ENCODE data around the gene TLK2. TPM values are rescaled to one million over a fixed set of nuclear protein-coding genes. Genes with fewer than 3 reads are reported as not detected.
A peak's percentile ranks its signal among the peaks of the same experiment; 100 is the strongest.

TLK2 gene
- total and polyA plus RNA-seq, 2 experiments from 2014 or later: 19.6 to 56.1 TPM

- H4K20me1 ChIP-seq (replicated peaks; ENCODE audit: insufficient read depth): no peaks in the 10 kb centered on the region
- no peaks in the 10 kb centered on the region for H3F3A ChIP-seq (replicated peaks; ENCODE audit: low read depth)
- H3K4me1 ChIP-seq (ENCODE audit: insufficient read depth): peaks cover 28% of the 10 kb centered on the region; the same call in 1 of the 2 replicates
- TF ChIP-seq JUNB (IDR thresholded peaks at IDR 0.05; ENCODE audit: unreplicated experiment) (no peak), ZNF331 (CRISPR knock-in tag; IDR thresholded peaks at IDR 0.05; ENCODE audit: low read depth) (no peak), NANOG (IDR thresholded peaks at IDR 0.05; ENCODE audit: borderline replicate concordance) (no peak)
- TF ChIP-seq, protein P1, sequence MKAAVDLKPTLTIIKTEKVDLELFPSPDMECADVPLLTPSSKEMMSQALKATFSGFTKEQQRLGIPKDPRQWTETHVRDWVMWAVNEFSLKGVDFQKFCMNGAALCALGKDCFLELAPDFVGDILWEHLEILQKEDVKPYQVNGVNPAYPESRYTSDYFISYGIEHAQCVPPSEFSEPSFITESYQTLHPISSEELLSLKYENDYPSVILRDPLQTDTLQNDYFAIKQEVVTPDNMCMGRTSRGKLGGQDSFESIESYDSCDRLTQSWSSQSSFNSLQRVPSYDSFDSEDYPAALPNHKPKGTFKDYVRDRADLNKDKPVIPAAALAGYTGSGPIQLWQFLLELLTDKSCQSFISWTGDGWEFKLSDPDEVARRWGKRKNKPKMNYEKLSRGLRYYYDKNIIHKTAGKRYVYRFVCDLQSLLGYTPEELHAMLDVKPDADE (IDR thresholded peaks at IDR 0.05): no peak
- ATAC-seq (no peak), DNase-seq (ENCODE audit: low spot score) (no peak)
- Mint-ChIP-seq H3K4me3 (peak overlapping the region; percentile 17; the same call in 1 of the 3 replicates), H3K4me1 (peaks cover 29% of the 10 kb centered on the region), H3K36me3 (ENCODE audit: low read depth) (no peaks in the 10 kb centered on the region), H3K27me3 (ENCODE audit: insufficient read depth, low read depth, poor library complexity) (peaks cover 31% of the 10 kb centered on the region), H3K9me3 (no peaks in the 10 kb centered on the region; the same call in 2 of the 3 replicates), H3K27ac (no peak overlapping the region)
- H3K27ac ChIP-seq (ENCODE audit: low read depth): 0 out of 2 replicates have a peak overlapping the region, but pooled peaks have one; percentile 39
- H3K9me2 ChIP-seq (ENCODE audit: insufficient read depth): no peaks in the 10 kb centered on the region
- no peak overlapping the region for H2AFZ ChIP-seq
- H3K4me2 ChIP-seq: no peak overlapping the region
- H3K4me3 ChIP-seq: no peak overlapping the region
- H3K27me3 ChIP-seq (ENCODE audit: insufficient read depth): no peaks in the 10 kb centered on the region
- H3K79me2 ChIP-seq (replicated peaks; ENCODE audit: insufficient read depth): peaks cover 23% of the 10 kb centered on the region
- H3K36me3 ChIP-seq (ENCODE audit: insufficient read depth): no peaks in the 10 kb centered on the region
Measured at GRCh38 chr17:62625184-62625869, 146.7 kb downstream of the TLK2 start.

GRCh38 chr17:62625870-62626200 is 147.2 kb downstream of the TLK2 start:
- no peaks in the 10 kb centered on the region for H3K36me3 Mint-ChIP-seq (ENCODE audit: low read depth)
- Histone ChIP-seq H3K27ac (ENCODE audit: low read depth) (no peak overlapping the region), H3K4me2 (no peak overlapping the region), H3K36me3 (ENCODE audit: insufficient read depth) (no peaks in the 10 kb centered on the region), H3K9me2 (ENCODE audit: insufficient read depth) (no peaks in the 10 kb centered on the region), H2AFZ (no peak overlapping the region), H3K4me1 (ENCODE audit: insufficient read depth) (peaks cover 28% of the 10 kb centered on the region; the same call in 1 of the 2 replicates), H4K20me1 (replicated peaks; ENCODE audit: insufficient read depth) (no peaks in the 10 kb centered on the region), H3F3A (replicated peaks; ENCODE audit: low read depth) (no peaks in the 10 kb centered on the region), H3K27me3 (ENCODE audit: insufficient read depth) (no peaks in the 10 kb centered on the region), H3K4me3 (no peak overlapping the region), H3K79me2 (replicated peaks; ENCODE audit: insufficient read depth) (peaks cover 28% of the 10 kb centered on the region)
- H3K9me3 Mint-ChIP-seq: no peaks in the 10 kb centered on the region; the same call in 2 of the 3 replicates
- TF ChIP-seq EZH2phosphoT487 (IDR thresholded peaks at IDR 0.05; ENCODE audit: unreplicated experiment) (no peak), ZNF114 (CRISPR knock-in tag; IDR thresholded peaks at IDR 0.05) (no peak), POLR2AphosphoS5 (IDR thresholded peaks at IDR 0.05; ENCODE audit: low read depth) (no peak), JUNB (IDR thresholded peaks at IDR 0.05; ENCODE audit: unreplicated experiment) (no peak)
- TF ChIP-seq, protein P2, sequence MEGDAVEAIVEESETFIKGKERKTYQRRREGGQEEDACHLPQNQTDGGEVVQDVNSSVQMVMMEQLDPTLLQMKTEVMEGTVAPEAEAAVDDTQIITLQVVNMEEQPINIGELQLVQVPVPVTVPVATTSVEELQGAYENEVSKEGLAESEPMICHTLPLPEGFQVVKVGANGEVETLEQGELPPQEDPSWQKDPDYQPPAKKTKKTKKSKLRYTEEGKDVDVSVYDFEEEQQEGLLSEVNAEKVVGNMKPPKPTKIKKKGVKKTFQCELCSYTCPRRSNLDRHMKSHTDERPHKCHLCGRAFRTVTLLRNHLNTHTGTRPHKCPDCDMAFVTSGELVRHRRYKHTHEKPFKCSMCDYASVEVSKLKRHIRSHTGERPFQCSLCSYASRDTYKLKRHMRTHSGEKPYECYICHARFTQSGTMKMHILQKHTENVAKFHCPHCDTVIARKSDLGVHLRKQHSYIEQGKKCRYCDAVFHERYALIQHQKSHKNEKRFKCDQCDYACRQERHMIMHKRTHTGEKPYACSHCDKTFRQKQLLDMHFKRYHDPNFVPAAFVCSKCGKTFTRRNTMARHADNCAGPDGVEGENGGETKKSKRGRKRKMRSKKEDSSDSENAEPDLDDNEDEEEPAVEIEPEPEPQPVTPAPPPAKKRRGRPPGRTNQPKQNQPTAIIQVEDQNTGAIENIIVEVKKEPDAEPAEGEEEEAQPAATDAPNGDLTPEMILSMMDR (conservative IDR thresholded peaks at IDR 0.05; ENCODE audit: low read depth in 2 of 2): no peak
- TF ChIP-seq, protein P3, sequence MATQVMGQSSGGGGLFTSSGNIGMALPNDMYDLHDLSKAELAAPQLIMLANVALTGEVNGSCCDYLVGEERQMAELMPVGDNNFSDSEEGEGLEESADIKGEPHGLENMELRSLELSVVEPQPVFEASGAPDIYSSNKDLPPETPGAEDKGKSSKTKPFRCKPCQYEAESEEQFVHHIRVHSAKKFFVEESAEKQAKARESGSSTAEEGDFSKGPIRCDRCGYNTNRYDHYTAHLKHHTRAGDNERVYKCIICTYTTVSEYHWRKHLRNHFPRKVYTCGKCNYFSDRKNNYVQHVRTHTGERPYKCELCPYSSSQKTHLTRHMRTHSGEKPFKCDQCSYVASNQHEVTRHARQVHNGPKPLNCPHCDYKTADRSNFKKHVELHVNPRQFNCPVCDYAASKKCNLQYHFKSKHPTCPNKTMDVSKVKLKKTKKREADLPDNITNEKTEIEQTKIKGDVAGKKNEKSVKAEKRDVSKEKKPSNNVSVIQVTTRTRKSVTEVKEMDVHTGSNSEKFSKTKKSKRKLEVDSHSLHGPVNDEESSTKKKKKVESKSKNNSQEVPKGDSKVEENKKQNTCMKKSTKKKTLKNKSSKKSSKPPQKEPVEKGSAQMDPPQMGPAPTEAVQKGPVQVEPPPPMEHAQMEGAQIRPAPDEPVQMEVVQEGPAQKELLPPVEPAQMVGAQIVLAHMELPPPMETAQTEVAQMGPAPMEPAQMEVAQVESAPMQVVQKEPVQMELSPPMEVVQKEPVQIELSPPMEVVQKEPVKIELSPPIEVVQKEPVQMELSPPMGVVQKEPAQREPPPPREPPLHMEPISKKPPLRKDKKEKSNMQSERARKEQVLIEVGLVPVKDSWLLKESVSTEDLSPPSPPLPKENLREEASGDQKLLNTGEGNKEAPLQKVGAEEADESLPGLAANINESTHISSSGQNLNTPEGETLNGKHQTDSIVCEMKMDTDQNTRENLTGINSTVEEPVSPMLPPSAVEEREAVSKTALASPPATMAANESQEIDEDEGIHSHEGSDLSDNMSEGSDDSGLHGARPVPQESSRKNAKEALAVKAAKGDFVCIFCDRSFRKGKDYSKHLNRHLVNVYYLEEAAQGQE (IDR thresholded peaks at IDR 0.05; ENCODE audit: unreplicated experiment): no peak
- TF ChIP-seq, protein P1 (IDR thresholded peaks at IDR 0.05): no peak
- H3K27ac Mint-ChIP-seq: no peak overlapping the region
- ATAC-seq (no peak), DNase-seq (ENCODE audit: low spot score) (no peak)
- H3K4me1 Mint-ChIP-seq: peaks cover 31% of the 10 kb centered on the region
- peaks cover 30% of the 10 kb centered on the region for H3K27me3 Mint-ChIP-seq (ENCODE audit: insufficient read depth, low read depth, poor library complexity)
- H3K4me3 Mint-ChIP-seq: peak overlapping the region; percentile 88
